Ishikawa (cell line): ENCODE data around the gene AMMECR1.

Experiments
- CEBPB ChIP-seq: IDR thresholded peaks from 2 replicates; pipeline ENCODE4 v1.6.1; 2012
- EP300 ChIP-seq: IDR thresholded peaks from 2 replicates; pipeline ENCODE4 v1.6.1; 2012; ENCODE audit warnings: borderline replicate concordance
- FOXM1 ChIP-seq: IDR thresholded peaks from 2 replicates; pipeline ENCODE4 v1.6.1; 2012; ENCODE audit warnings: low read depth, borderline replicate concordance
- REST ChIP-seq: IDR thresholded peaks from 2 replicates; pipeline ENCODE4 v1.6.1; 2012; ENCODE audit warnings: low read depth, mild to moderate bottlenecking
- TAF1 ChIP-seq: IDR thresholded peaks from 2 replicates; pipeline ENCODE4 v1.6.1; 2012; ENCODE audit warnings: low read depth, mild to moderate bottlenecking
- TEAD4 ChIP-seq: IDR thresholded peaks from 2 replicates; pipeline ENCODE4 v1.6.1; 2012
- YY1 ChIP-seq: IDR thresholded peaks from 2 replicates; pipeline ENCODE4 v1.6.1; 2012; ENCODE audit warnings: low read depth

- TF ChIP-seq REST = no peak
- no peak for TF ChIP-seq TEAD4
- no peak for TF ChIP-seq CEBPB
- no peak for TF ChIP-seq TAF1
- no peak for TF ChIP-seq YY1
- TF ChIP-seq EP300 = no peak
- no peak for TF ChIP-seq FOXM1
These were observed 102.5 kb downstream of the AMMECR1 start for GRCh38 chrX:110215411-110215810.
